Measurements from ENCODE around the gene TDRD12. TPM values are rescaled to one million over a fixed set of nuclear protein-coding genes. Genes with fewer than 3 reads are reported as not detected.

The TDRD12 gene
- total and polyA plus RNA-seq, 2 of the 13 experiments (the other 11 are each of a cell fraction or from before 2014, with no cell fraction given): 0.03 to 0.40 TPM

DNA sequence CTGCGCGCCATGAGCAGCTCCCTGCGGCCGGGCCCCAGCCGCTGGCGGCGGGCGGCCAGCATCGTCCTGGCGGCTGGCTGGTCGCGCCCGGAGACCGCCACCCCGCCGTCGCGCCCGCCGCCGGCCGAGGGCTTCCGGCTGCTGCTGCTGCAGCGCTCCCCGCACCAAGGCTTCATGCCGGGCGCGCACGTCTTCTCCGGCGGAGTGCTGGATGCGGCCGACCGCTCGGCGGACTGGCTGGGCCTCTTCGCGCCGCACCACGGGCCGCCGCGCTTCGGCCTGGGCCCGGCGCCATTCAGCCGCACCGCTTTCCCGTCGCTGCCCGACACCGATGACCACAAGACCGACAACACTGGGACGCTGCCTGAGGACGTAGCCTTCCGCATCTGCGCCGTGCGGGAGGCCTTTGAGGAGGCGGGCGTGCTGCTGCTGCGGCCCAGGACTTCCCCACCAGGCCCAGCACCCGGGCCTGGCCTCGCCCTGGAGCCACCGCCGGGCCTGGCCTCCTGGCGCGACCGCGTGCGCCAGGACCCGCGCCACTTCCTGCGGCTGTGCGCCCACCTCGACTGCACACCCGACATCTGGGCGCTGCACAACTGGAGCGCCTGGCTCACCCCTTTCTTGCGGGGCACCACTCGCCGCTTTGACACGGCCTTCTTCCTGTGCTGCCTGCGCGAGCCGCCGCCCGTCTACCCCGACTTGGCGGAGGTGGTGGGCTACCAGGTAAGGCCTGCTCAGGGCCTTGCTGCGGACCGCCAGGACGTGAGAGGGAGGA lies 27.4 kb upstream of the TDRD12 start (continued):
- TF ChIP-seq SNAI1 (CRISPR knock-in tag; IDR thresholded peaks at IDR 0.05; ENCODE audit: borderline replicate concordance): no peak
- TF ChIP-seq, protein P1, sequence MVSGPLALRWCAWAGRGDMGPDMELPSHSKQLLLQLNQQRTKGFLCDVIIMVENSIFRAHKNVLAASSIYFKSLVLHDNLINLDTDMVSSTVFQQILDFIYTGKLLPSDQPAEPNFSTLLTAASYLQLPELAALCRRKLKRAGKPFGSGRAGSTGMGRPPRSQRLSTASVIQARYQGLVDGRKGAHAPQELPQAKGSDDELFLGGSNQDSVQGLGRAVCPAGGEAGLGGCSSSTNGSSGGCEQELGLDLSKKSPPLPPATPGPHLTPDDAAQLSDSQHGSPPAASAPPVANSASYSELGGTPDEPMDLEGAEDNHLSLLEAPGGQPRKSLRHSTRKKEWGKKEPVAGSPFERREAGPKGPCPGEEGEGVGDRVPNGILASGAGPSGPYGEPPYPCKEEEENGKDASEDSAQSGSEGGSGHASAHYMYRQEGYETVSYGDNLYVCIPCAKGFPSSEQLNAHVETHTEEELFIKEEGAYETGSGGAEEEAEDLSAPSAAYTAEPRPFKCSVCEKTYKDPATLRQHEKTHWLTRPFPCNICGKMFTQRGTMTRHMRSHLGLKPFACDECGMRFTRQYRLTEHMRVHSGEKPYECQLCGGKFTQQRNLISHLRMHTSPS (CRISPR knock-in tag; IDR thresholded peaks at IDR 0.05; ENCODE audit: low read depth): no peak
- TF ChIP-seq HMG20B (CRISPR knock-in tag; conservative IDR thresholded peaks at IDR 0.05): no peak
- TF ChIP-seq, protein P2, sequence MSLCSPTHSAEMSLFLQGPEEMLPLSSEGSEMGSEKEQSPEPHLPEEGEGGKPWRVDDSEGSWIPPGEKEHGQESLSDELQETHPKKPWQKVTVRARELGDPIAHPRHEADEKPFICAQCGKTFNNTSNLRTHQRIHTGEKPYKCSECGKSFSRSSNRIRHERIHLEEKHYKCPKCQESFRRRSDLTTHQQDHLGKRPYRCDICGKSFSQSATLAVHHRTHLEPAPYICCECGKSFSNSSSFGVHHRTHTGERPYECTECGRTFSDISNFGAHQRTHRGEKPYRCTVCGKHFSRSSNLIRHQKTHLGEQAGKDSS (CRISPR knock-in tag; IDR thresholded peaks at IDR 0.05; ENCODE audit: borderline replicate concordance, low read depth): peak; percentile 16; the same call in 1 of the 2 replicates
- no peak for TF ChIP-seq KLF11 (CRISPR knock-in tag; IDR thresholded peaks at IDR 0.05)
- no peak for TF ChIP-seq ZKSCAN8 (CRISPR knock-in tag; IDR thresholded peaks at IDR 0.05; ENCODE audit: borderline replicate concordance)
- TF ChIP-seq, protein P3, sequence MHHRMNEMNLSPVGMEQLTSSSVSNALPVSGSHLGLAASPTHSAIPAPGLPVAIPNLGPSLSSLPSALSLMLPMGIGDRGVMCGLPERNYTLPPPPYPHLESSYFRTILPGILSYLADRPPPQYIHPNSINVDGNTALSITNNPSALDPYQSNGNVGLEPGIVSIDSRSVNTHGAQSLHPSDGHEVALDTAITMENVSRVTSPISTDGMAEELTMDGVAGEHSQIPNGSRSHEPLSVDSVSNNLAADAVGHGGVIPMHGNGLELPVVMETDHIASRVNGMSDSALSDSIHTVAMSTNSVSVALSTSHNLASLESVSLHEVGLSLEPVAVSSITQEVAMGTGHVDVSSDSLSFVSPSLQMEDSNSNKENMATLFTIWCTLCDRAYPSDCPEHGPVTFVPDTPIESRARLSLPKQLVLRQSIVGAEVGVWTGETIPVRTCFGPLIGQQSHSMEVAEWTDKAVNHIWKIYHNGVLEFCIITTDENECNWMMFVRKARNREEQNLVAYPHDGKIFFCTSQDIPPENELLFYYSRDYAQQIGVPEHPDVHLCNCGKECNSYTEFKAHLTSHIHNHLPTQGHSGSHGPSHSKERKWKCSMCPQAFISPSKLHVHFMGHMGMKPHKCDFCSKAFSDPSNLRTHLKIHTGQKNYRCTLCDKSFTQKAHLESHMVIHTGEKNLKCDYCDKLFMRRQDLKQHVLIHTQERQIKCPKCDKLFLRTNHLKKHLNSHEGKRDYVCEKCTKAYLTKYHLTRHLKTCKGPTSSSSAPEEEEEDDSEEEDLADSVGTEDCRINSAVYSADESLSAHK (CRISPR knock-in tag; IDR thresholded peaks at IDR 0.05; ENCODE audit: borderline replicate concordance): no peak
- TF ChIP-seq ZBTB42 (CRISPR knock-in tag; IDR thresholded peaks at IDR 0.05): peak; percentile 60; the same call in 1 of the 2 replicates
- no peak for TF ChIP-seq ZNF570 (CRISPR knock-in tag; IDR thresholded peaks at IDR 0.05; ENCODE audit: borderline replicate concordance)
- no peak for TF ChIP-seq TEAD3 (CRISPR knock-in tag; optimal IDR thresholded peaks at IDR 0.05; ENCODE audit: borderline replicate concordance)
- TF ChIP-seq IKZF4 (CRISPR knock-in tag; IDR thresholded peaks at IDR 0.05; ENCODE audit: borderline replicate concordance, low read depth, not compliant biosample characterization): no peak
- peak; percentile 70; the same call in 1 of the 2 replicates for TF ChIP-seq TOPORS (CRISPR knock-in tag; IDR thresholded peaks at IDR 0.05)
- no peak for TF ChIP-seq PITX1 (CRISPR knock-in tag; IDR thresholded peaks at IDR 0.05)
- no peak for TF ChIP-seq SNRNP70 (IDR thresholded peaks at IDR 0.05; ENCODE audit: low read depth, low read length)
- TF ChIP-seq ZNF616 (CRISPR knock-in tag; IDR thresholded peaks at IDR 0.05; ENCODE audit: low read depth): peak; percentile 66
- TF ChIP-seq, protein P4, sequence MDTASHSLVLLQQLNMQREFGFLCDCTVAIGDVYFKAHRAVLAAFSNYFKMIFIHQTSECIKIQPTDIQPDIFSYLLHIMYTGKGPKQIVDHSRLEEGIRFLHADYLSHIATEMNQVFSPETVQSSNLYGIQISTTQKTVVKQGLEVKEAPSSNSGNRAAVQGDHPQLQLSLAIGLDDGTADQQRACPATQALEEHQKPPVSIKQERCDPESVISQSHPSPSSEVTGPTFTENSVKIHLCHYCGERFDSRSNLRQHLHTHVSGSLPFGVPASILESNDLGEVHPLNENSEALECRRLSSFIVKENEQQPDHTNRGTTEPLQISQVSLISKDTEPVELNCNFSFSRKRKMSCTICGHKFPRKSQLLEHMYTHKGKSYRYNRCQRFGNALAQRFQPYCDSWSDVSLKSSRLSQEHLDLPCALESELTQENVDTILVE (CRISPR knock-in tag; IDR thresholded peaks at IDR 0.05): no peak
- no peak for TF ChIP-seq HDAC6 (IDR thresholded peaks at IDR 0.05; ENCODE audit: low read depth, low read length)
- peak; percentile 92 for TF ChIP-seq ZFX (CRISPR knock-in tag; IDR thresholded peaks at IDR 0.05; ENCODE audit: low read depth)
- TF ChIP-seq, protein P5, sequence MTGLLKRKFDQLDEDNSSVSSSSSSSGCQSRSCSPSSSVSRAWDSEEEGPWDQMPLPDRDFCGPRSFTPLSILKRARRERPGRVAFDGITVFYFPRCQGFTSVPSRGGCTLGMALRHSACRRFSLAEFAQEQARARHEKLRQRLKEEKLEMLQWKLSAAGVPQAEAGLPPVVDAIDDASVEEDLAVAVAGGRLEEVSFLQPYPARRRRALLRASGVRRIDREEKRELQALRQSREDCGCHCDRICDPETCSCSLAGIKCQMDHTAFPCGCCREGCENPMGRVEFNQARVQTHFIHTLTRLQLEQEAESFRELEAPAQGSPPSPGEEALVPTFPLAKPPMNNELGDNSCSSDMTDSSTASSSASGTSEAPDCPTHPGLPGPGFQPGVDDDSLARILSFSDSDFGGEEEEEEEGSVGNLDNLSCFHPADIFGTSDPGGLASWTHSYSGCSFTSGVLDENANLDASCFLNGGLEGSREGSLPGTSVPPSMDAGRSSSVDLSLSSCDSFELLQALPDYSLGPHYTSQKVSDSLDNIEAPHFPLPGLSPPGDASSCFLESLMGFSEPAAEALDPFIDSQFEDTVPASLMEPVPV (CRISPR knock-in tag; IDR thresholded peaks at IDR 0.05): no peak
- TF ChIP-seq ZNF746 (CRISPR knock-in tag; IDR thresholded peaks at IDR 0.05): no peak

All from HepG2 (cell line).